H1 (cell line): ENCODE measurements around the gene IL1RAPL1. TPM values are rescaled to one million over a fixed set of nuclear protein-coding genes. Genes with fewer than 3 reads are reported as not detected.

Experiments
- CTCF ChIA-PET: fragments of 300-600 bp; sonication (Branson Sonifier 250); formaldehyde crosslinking; loops from one replicate; lab custom pipeline; 2021; ENCODE audit not compliant: partially characterized antibody; lab: Charles Lee
- POLR2A ChIA-PET: fragments of 300-600 bp; sonication (Branson Sonifier 250); formaldehyde crosslinking; loops from one replicate; lab custom pipeline; 2021; ENCODE audit warnings: inconsistent platforms; ENCODE audit not compliant: partially characterized antibody; lab: Charles Lee
- DNase-seq, 2 experiments: peaks; one replicate each; pipeline versions ENCODE4 v3.0.0 to v3.0.0-alpha.2; 2010 to 2022; ENCODE audit warnings: low spot score in 2 of 2, low read depth in 1 of 2, mixed read lengths in 1 of 2
- FAIRE-seq: peaks from 2 replicates; lab custom pipeline; 2011; peaks lifted over from hg19 to GRCh38; lab: Jason Lieb, UNC
- H2AFZ ChIP-seq: 2 replicates; pipeline ENCODE4 v1.8.1; 2012; ENCODE audit warnings: low read length, inconsistent platforms
- H2AK5ac ChIP-seq: 2 replicates; pipeline ENCODE4 v1.6.1; 2013; ENCODE audit warnings: low read depth, low read length
- H2BK120ac ChIP-seq: replicated peaks from 2 replicates; pipeline ENCODE3; 2013; ENCODE audit warnings: low read depth, low read length, inconsistent platforms
- H2BK12ac ChIP-seq: 2 replicates; pipeline ENCODE4 v1.6.1; 2013; ENCODE audit warnings: low read depth, low read length
- H2BK15ac ChIP-seq: 2 replicates; pipeline ENCODE4 v1.6.1; 2013; ENCODE audit warnings: low read length
- H2BK20ac ChIP-seq: 2 replicates; pipeline ENCODE4 v1.6.1; 2013; ENCODE audit warnings: low read length
- H2BK5ac ChIP-seq: 2 replicates; pipeline ENCODE4 v1.6.1; 2013; ENCODE audit warnings: low read depth, low read length
- H3K14ac ChIP-seq: 2 replicates; pipeline ENCODE4 v1.6.1; 2013; ENCODE audit warnings: inconsistent platforms; ENCODE audit not compliant: insufficient read length
- H3K18ac ChIP-seq: 2 replicates; pipeline ENCODE4 v1.6.1; 2013; ENCODE audit warnings: low read length; ENCODE audit errors: extremely low read depth
- H3K23ac ChIP-seq: 2 replicates; pipeline ENCODE4 v1.6.1; 2013; ENCODE audit warnings: inconsistent platforms; ENCODE audit not compliant: insufficient read length
- H3K23me2 ChIP-seq: 2 replicates; pipeline ENCODE4 v1.6.1; 2013; ENCODE audit warnings: low read depth, low read length
- H3K27ac ChIP-seq: 2 replicates; pipeline ENCODE4 v1.6.1; 2011; ENCODE audit warnings: low read depth, low read length, inconsistent platforms
- H3K27me3 ChIP-seq, 4 experiments: replicated peaks in 1 of 4; 1 replicate in 1 of 4; 2 replicates in 3 of 4; pipeline versions ENCODE4 v1.6.1 to v1.8.1; 2011 to 2013; ENCODE audit warnings: low read length in 3 of 4, mild to moderate bottlenecking in 3 of 4, inconsistent platforms in 2 of 4, mixed read lengths in 2 of 4, moderate library complexity in 1 of 4; ENCODE audit not compliant: control insufficient read depth in 3 of 4, insufficient read depth in 3 of 4; ENCODE audit errors: extremely low read depth in 1 of 4
- H3K36me3 ChIP-seq, 4 experiments: 2 replicates each; pipeline versions ENCODE4 v1.6.1 to v1.8.1; 2011 to 2013; ENCODE audit warnings: mild to moderate bottlenecking in 4 of 4, low read length in 3 of 4, moderate library complexity in 2 of 4, control low read depth in 1 of 4, inconsistent platforms in 1 of 4; ENCODE audit not compliant: insufficient read depth in 4 of 4, control insufficient read depth in 2 of 4
- H3K4ac ChIP-seq: replicated peaks from 2 replicates; pipeline ENCODE3; 2013; ENCODE audit warnings: low read length, low read depth, mixed read lengths, inconsistent platforms; ENCODE audit not compliant: insufficient read length
- H3K4me1 ChIP-seq, 4 experiments: replicated peaks in 1 of 4; 1 replicate in 1 of 4; 2 replicates in 3 of 4; pipeline versions ENCODE4 v1.6.1 to v1.8.1; 2011 to 2013; ENCODE audit warnings: low read length in 3 of 4, inconsistent platforms in 2 of 4, mixed read lengths in 1 of 4; ENCODE audit not compliant: insufficient read depth in 4 of 4, control insufficient read depth in 3 of 4
- H3K4me2 ChIP-seq, 2 experiments: 2 replicates each; pipeline versions ENCODE4 v1.6.1 to v1.8.1; 2011 to 2013; ENCODE audit warnings: low read depth in 2 of 2, low read length in 2 of 2, control low read depth in 1 of 2, inconsistent platforms in 1 of 2, mild to moderate bottlenecking in 1 of 2; ENCODE audit not compliant: insufficient read depth in 1 of 2
- H3K4me3 ChIP-seq, 4 experiments: fragments of 200-600, 300-600 bp in 1 of 4; sonication (generic), shearing (Covaris generic), sonication (Bioruptor Twin) in 1 of 4; 2 replicates each; pipeline versions ENCODE4 v1.5.1 to v1.8.1; 2011 to 2016; ENCODE audit warnings: low read length in 4 of 4, low read depth in 3 of 4, control low read depth in 2 of 4, inconsistent platforms in 2 of 4, mild to moderate bottlenecking in 2 of 4, mixed read lengths in 1 of 4, moderate library complexity in 1 of 4; ENCODE audit not compliant: insufficient read depth in 2 of 4; ENCODE audit errors: extremely low read depth in 1 of 4
- H3K56ac ChIP-seq: replicated peaks from 2 replicates; pipeline ENCODE3; 2013; ENCODE audit warnings: low read depth, mild to moderate bottlenecking, mixed read lengths, low read length, inconsistent platforms; ENCODE audit not compliant: insufficient read length
- H3K79me1 ChIP-seq: 2 replicates; pipeline ENCODE4 v1.6.1; 2013; ENCODE audit warnings: low read depth, low read length, control low read depth
- H3K79me2 ChIP-seq, 2 experiments: 2 replicates each; pipeline versions ENCODE4 v1.6.1 to v1.8.1; 2012 to 2013; ENCODE audit warnings: low read length in 2 of 2, mild to moderate bottlenecking in 2 of 2, inconsistent platforms in 1 of 2; ENCODE audit not compliant: insufficient read depth in 2 of 2, control insufficient read depth in 1 of 2
- H3K9ac ChIP-seq, 4 experiments: replicated peaks in 1 of 4; 1 replicate in 1 of 4; 2 replicates in 3 of 4; pipeline versions ENCODE4 v1.6.1 to v1.8.1; 2011 to 2013; ENCODE audit warnings: low read depth in 3 of 4, low read length in 3 of 4, control low read depth in 2 of 4, mild to moderate bottlenecking in 2 of 4, moderate library complexity in 2 of 4, inconsistent platforms in 1 of 4; ENCODE audit errors: extremely low read depth in 1 of 4
- H3K9me3 ChIP-seq, 2 experiments: 2 replicates each; pipeline versions ENCODE4 v1.6.1 to v1.8.1; 2012 to 2013; ENCODE audit warnings: mild to moderate bottlenecking in 2 of 2, moderate library complexity in 2 of 2, control low read depth in 1 of 2, inconsistent platforms in 1 of 2, low read depth in 1 of 2, low read length in 1 of 2, mixed read lengths in 1 of 2; ENCODE audit not compliant: insufficient read depth in 2 of 2
- H4K20me1 ChIP-seq, 2 experiments: replicated peaks in 1 of 2; 2 replicates each; pipeline versions ENCODE3 to v1.8.1; 2011 to 2013; ENCODE audit warnings: inconsistent platforms in 2 of 2, low read length in 2 of 2, mild to moderate bottlenecking in 1 of 2; ENCODE audit not compliant: insufficient read depth in 2 of 2, control insufficient read depth in 1 of 2
- H4K5ac ChIP-seq: 2 replicates; pipeline ENCODE4 v1.6.1; 2013; ENCODE audit warnings: low read length, low read depth, mixed read lengths, inconsistent platforms; ENCODE audit not compliant: insufficient read length
- H4K8ac ChIP-seq: 2 replicates; pipeline ENCODE4 v1.8.0; 2013; ENCODE audit warnings: mild to moderate bottlenecking, moderate library complexity, low read length, inconsistent platforms; ENCODE audit not compliant: insufficient read depth; ENCODE audit errors: extremely low read depth
- H4K91ac ChIP-seq: replicated peaks from 2 replicates; pipeline ENCODE3; 2013; ENCODE audit warnings: low read length, mixed read lengths, inconsistent platforms; ENCODE audit not compliant: insufficient read length
- CREB1 ChIP-seq: IDR thresholded peaks from 2 replicates; pipeline ENCODE4 v1.6.1; 2012; ENCODE audit warnings: inconsistent platforms
- HDAC6 ChIP-seq: IDR thresholded peaks from one replicate; pipeline ENCODE4 v1.7.1; 2012; ENCODE audit warnings: low read depth, mild to moderate bottlenecking, inconsistent platforms, low read length, moderate library complexity
- JUN ChIP-seq: IDR thresholded peaks from 2 replicates; pipeline ENCODE4 v1.6.1; 2011; ENCODE audit warnings: low read depth, mild to moderate bottlenecking, improper control_type of control experiment, low read length
- KDM1A ChIP-seq: fragments of 200-600, 300-600 bp; sonication (generic); IDR thresholded peaks from 2 replicates; pipeline ENCODE4 v1.7.1; 2016; ENCODE audit warnings: mild to moderate bottlenecking, low read length, borderline replicate concordance
- MAX ChIP-seq: IDR thresholded peaks from 2 replicates; pipeline ENCODE4 v1.6.1; 2012; ENCODE audit warnings: inconsistent platforms
- RXRA ChIP-seq: IDR thresholded peaks from 2 replicates; pipeline ENCODE4 v1.6.1; 2011; ENCODE audit warnings: low read depth, mild to moderate bottlenecking, low read length, moderate library complexity; ENCODE audit not compliant: insufficient read depth
- SP2 ChIP-seq: IDR thresholded peaks from 2 replicates; pipeline ENCODE4 v1.6.1; 2012; ENCODE audit warnings: mild to moderate bottlenecking, low read length, inconsistent platforms
- SUZ12 ChIP-seq: fragments of 200-600 bp; sonication (generic); IDR thresholded peaks from 2 replicates; pipeline ENCODE4 v1.6.1; 2012; ENCODE audit warnings: mild to moderate bottlenecking, inconsistent platforms, low read length, moderate library complexity, mixed read lengths
- TCF12 ChIP-seq: IDR thresholded peaks from 2 replicates; pipeline ENCODE4 v1.6.1; 2011; ENCODE audit warnings: low read depth, mild to moderate bottlenecking, low read length
- YY1 ChIP-seq: IDR thresholded peaks from 2 replicates; pipeline ENCODE4 v1.6.1; 2011; ENCODE audit warnings: low read depth, mild to moderate bottlenecking, low read length
- ZNF274 ChIP-seq: IDR thresholded peaks from 2 replicates; pipeline ENCODE4 v1.7.0; 2012; ENCODE audit warnings: low read length, borderline replicate concordance; ENCODE audit errors: extremely low read depth
- WGBS, 2 experiments: shearing (Covaris generic) in 1 of 2; methylation state at CpG; one replicate each; pipeline versions ENCODE4 v1.1.6 to v1.1.7; 2013 to 2015; ENCODE audit warnings: low lambda C conversion rate in 2 of 2, mixed read lengths in 2 of 2, inconsistent platforms in 1 of 2, low coverage in 1 of 2, missing lambda C conversion rate in 1 of 2; ENCODE audit not compliant: insufficient replicate concordance in 2 of 2, insufficient coverage in 1 of 2, insufficient read length in 1 of 2; ENCODE audit errors: extremely low coverage in 1 of 2, missing lambda C conversion rate in 1 of 2; 5-methylcytosine and 5-hydroxymethylcytosine counted together
- polyA plus RNA-seq, 7 experiments: library from polyadenylated mRNA; depleted of rRNA in 3 of 7; stranded (reverse) in 5 of 7; unstranded in 2 of 7; fragments of >200 nt in 5 of 7; fragments of 200-250 nt in 2 of 7; gene quantifications; 1 replicate in 5 of 7; 2 replicates in 1 of 7; 4 replicates in 1 of 7; pipeline versions ENCODE4 v1.2.1 to v1.2.3, GENCODE V29; 2011 to 2013; ENCODE audit warnings: missing spikeins in 2 of 7, mixed read lengths in 2 of 7
- total RNA-seq: library from RNA; stranded (reverse); fragmentation: NEBNext Ultra II Directional; extraction: Animal tissue kit (Norgen Biotek cat#: 25700); gene quantifications from 2 replicates; pipeline ENCODE4 v1.2.1, GENCODE V29; 2021

Gene IL1RAPL1
- total and polyA plus RNA-seq, 2 of the 8 experiments (the other 6 are each of a cell fraction or from before 2014, with no cell fraction given) = 0.11 to 0.35 TPM

- no peak for FAIRE-seq
- no peak overlapping the region for H3K4me3 ChIP-seq
- no peak overlapping the region for H4K5ac ChIP-seq
- CTCF ChIA-PET = no interaction called here
- no peak overlapping the region for H2BK20ac ChIP-seq
- TF ChIP-seq KDM1A = no peak
- no peak for TF ChIP-seq ZNF274
- no peak for TF ChIP-seq SUZ12
- TF ChIP-seq TCF12 = no peak
- TF ChIP-seq SP2 = no peak
- no peak for TF ChIP-seq CREB1
- TF ChIP-seq HDAC6 = no peak
- TF ChIP-seq RXRA = no peak
- no peak for TF ChIP-seq YY1
- TF ChIP-seq MAX = no peak
- TF ChIP-seq JUN = no peak
- TF ChIP-seq, all 59 proteins: peak for 0
- Histone ChIP-seq H3K9ac (no peak overlapping the region), H4K20me1 (no peaks in the 10 kb centered on the region), H3K79me1 (no peaks in the 10 kb centered on the region), H4K8ac (no peak overlapping the region), H3K56ac (no peak overlapping the region), H3K23me2 (no peaks in the 10 kb centered on the region), H3K14ac (no peak overlapping the region), H3K36me3 (no peaks in the 10 kb centered on the region), H3K23ac (no peak overlapping the region), H3K4me1 (no peaks in the 10 kb centered on the region), H3K4me2 (no peak overlapping the region), H3K9me3 (no peaks in the 10 kb centered on the region), H3K4ac (no peak overlapping the region), H3K18ac (no peak overlapping the region), H3K79me2 (no peaks in the 10 kb centered on the region), H3K27me3 (no peaks in the 10 kb centered on the region), H2BK120ac (no peak overlapping the region), H2BK12ac (no peak overlapping the region), H2BK15ac (no peak overlapping the region), H4K91ac (no peak overlapping the region), H3K27ac (no peak overlapping the region), H2AK5ac (no peak overlapping the region), H2AFZ (no peak overlapping the region), H2BK5ac (no peak overlapping the region)
- no peak for DNase-seq
- POLR2A ChIA-PET = no interaction called here
- WGBS, 2 experiments = 90% methylated on average over 1 of the region's 1 CpG; no CpG with 5 or more reads in 1 of the 2 experiments
Measured at GRCh38 chrX:29528281-29528680, 941.0 kb downstream of the IL1RAPL1 start.
